Hepatocyte (in vitro differentiated cells): ENCODE data around the gene TARBP2. TPM values are rescaled to one million over a fixed set of nuclear protein-coding genes. Genes with fewer than 3 reads are reported as not detected.

Source experiments
- DNase-seq: peaks from one replicate; pipeline ENCODE4 v3.0.0-alpha.2; 2016; ENCODE audit warnings: low spot score
- H2AFZ ChIP-seq: fragments of 200-600 bp; sonication (generic); 2 replicates; pipeline ENCODE4 v1.6.0; 2016; ENCODE audit warnings: antibody characterized with exemption, mild to moderate bottlenecking
- H3K27ac ChIP-seq: fragments of 200-600 bp; sonication (generic); 2 replicates; pipeline ENCODE4 v1.5.1; 2016; ENCODE audit warnings: mild to moderate bottlenecking
- H3K27me3 ChIP-seq: fragments of 200-600 bp; sonication (generic); 2 replicates; pipeline ENCODE4 v1.6.1; 2016
- H3K36me3 ChIP-seq: fragments of 200-600 bp; sonication (generic); replicated peaks from 2 replicates; pipeline ENCODE4 v1.5.1; 2016; ENCODE audit warnings: low read depth; ENCODE audit not compliant: insufficient read depth
- H3K4me1 ChIP-seq: fragments of 200-600 bp; sonication (generic); 2 replicates; pipeline ENCODE4 v1.5.1; 2016; ENCODE audit warnings: mild to moderate bottlenecking, moderate library complexity; ENCODE audit not compliant: insufficient read depth
- H3K4me2 ChIP-seq: fragments of 200-600 bp; sonication (generic); 2 replicates; pipeline ENCODE4 v1.6.0; 2016
- H3K4me3 ChIP-seq: fragments of 200-600 bp; sonication (generic); 2 replicates; pipeline ENCODE4 v1.5.1; 2016; ENCODE audit warnings: mild to moderate bottlenecking
- H3K79me2 ChIP-seq: fragments of 200-600 bp; sonication (generic); 2 replicates; pipeline ENCODE4 v1.6.0; 2017; ENCODE audit warnings: mild to moderate bottlenecking
- H3K9me2 ChIP-seq: fragments of 200-600 bp; sonication (generic); replicated peaks from 2 replicates; pipeline ENCODE4 v1.6.0; 2017; ENCODE audit warnings: mild to moderate bottlenecking; ENCODE audit not compliant: insufficient read depth
- H3K9me3 ChIP-seq: fragments of 200-600 bp; sonication (generic); 2 replicates; pipeline ENCODE4 v1.5.1; 2016; ENCODE audit warnings: low read depth, mild to moderate bottlenecking
- H4K20me1 ChIP-seq: fragments of 200-600 bp; sonication (generic); 2 replicates; pipeline ENCODE4 v1.6.0; 2016; ENCODE audit warnings: mild to moderate bottlenecking; ENCODE audit not compliant: insufficient read depth, poor library complexity, severe bottlenecking
- CTCF ChIP-seq: fragments of 200-600 bp; sonication (generic); IDR thresholded peaks from 2 replicates; pipeline ENCODE4 v1.5.1; 2016; ENCODE audit warnings: antibody characterized with exemption, mild to moderate bottlenecking; ENCODE audit not compliant: poor library complexity
- EZH2 ChIP-seq: fragments of 200-600 bp; sonication (generic); IDR thresholded peaks from 2 replicates; pipeline ENCODE4 v1.6.1; 2016; ENCODE audit warnings: antibody characterized with exemption, mild to moderate bottlenecking, borderline replicate concordance
- EZH2phosphoT487 ChIP-seq: fragments of 200-600 bp; sonication (generic); IDR thresholded peaks from one replicate; pipeline ENCODE4 v1.6.1; 2018; ENCODE audit warnings: antibody characterized with exemption, mild to moderate bottlenecking, low read depth, moderate library complexity; ENCODE audit not compliant: unreplicated experiment, severe bottlenecking
- WGBS: methylation state at CpG from one replicate; pipeline ENCODE4 v1.1.6; 2016; ENCODE audit warnings: low lambda C conversion rate; ENCODE audit errors: missing lambda C conversion rate; 5-methylcytosine and 5-hydroxymethylcytosine counted together
- polyA plus RNA-seq: library from polyadenylated mRNA; unstranded; fragments of >200 nt; fragmentation: Nextera tagmentation; extraction: Ambion mirVana; gene quantifications from 2 replicates; pipeline ENCODE4 v1.2.1, GENCODE V29; 2016
- total RNA-seq: library from RNA; depleted of rRNA; stranded (reverse); fragments of >200 nt; gene quantifications from 2 replicates; pipeline ENCODE4 v1.2.3, GENCODE V29; 2014

Gene TARBP2
- total and polyA plus RNA-seq, 2 experiments from 2014 or later, result 39.1 to 88.6 TPM

GRCh38 chr12:53500142-53500775, 824 bp upstream of the TARBP2 start:
- peak; percentile 76 for DNase-seq
- H3K4me3 ChIP-seq, result peak overlapping the region; percentile 26
- peak overlapping the region; percentile 98 for H3K27ac ChIP-seq
- whole genome bisulfite sequencing, result 7% methylated on average over 17 of the region's 17 CpGs
- no peaks in the 10 kb centered on the region for H3K9me3 ChIP-seq
- H3K4me2 ChIP-seq, result peak overlapping the region; percentile 81
- H4K20me1 ChIP-seq, result no peaks in the 10 kb centered on the region
- H2AFZ ChIP-seq, result peak overlapping the region; percentile 26
- H3K9me2 ChIP-seq, result no peaks in the 10 kb centered on the region
- peaks cover 38% of the 10 kb centered on the region for H3K79me2 ChIP-seq
- no peak for TF ChIP-seq EZH2phosphoT487
- no peak for TF ChIP-seq CTCF
- TF ChIP-seq EZH2, result no peak
- H3K27me3 ChIP-seq, result no peaks in the 10 kb centered on the region
- H3K36me3 ChIP-seq, result no peaks in the 10 kb centered on the region
- H3K4me1 ChIP-seq, result peaks cover 30% of the 10 kb centered on the region

- H3K9me2 ChIP-seq, result no peaks in the 10 kb centered on the region
- H3K4me2 ChIP-seq, result peak overlapping the region; percentile 96
- H3K4me3 ChIP-seq, result peak overlapping the region; percentile 34
- peak overlapping the region; percentile 97 for H3K27ac ChIP-seq
- no peaks in the 10 kb centered on the region for H3K36me3 ChIP-seq
- H3K79me2 ChIP-seq, result peaks cover 38% of the 10 kb centered on the region
- no peaks in the 10 kb centered on the region for H3K27me3 ChIP-seq
- H4K20me1 ChIP-seq, result no peaks in the 10 kb centered on the region
- 83% methylated on average over 10 of the region's 10 CpGs for WGBS
- TF ChIP-seq EZH2phosphoT487 (no peak), CTCF (no peak), EZH2 (no peak)
- peak overlapping the region; percentile 75 for H2AFZ ChIP-seq
- H3K9me3 ChIP-seq, result no peaks in the 10 kb centered on the region
- peaks cover 23% of the 10 kb centered on the region for H3K4me1 ChIP-seq
- DNase-seq, result no peak
These were observed 615 bp downstream of the TARBP2 start for GRCh38 chr12:53501615-53502181.

- no peaks in the 10 kb centered on the region for H3K9me2 ChIP-seq
- peaks cover 32% of the 10 kb centered on the region for H3K79me2 ChIP-seq
- no peak for TF ChIP-seq EZH2
- TF ChIP-seq CTCF, result no peak
- no peak for TF ChIP-seq EZH2phosphoT487
- H4K20me1 ChIP-seq, result no peaks in the 10 kb centered on the region
- H3K4me3 ChIP-seq, result no peak overlapping the region
- H3K36me3 ChIP-seq, result no peaks in the 10 kb centered on the region
- H3K27me3 ChIP-seq, result no peaks in the 10 kb centered on the region
- DNase-seq, result no peak
- WGBS, result 89% methylated on average over 9 of the region's 9 CpGs
- H3K27ac ChIP-seq, result peak overlapping the region; percentile 97
- H3K4me2 ChIP-seq, result peak overlapping the region; percentile 96
- H3K4me1 ChIP-seq, result peaks cover 19% of the 10 kb centered on the region
- no peak overlapping the region for H2AFZ ChIP-seq
- no peaks in the 10 kb centered on the region for H3K9me3 ChIP-seq
These were observed 1.2 kb downstream of the TARBP2 start for GRCh38 chr12:53502331-53502730.
